Motor neuron (in vitro differentiated cells): ENCODE data around the gene TFPI. TPM values are rescaled to one million over a fixed set of nuclear protein-coding genes. Genes with fewer than 3 reads are reported as not detected.
"Not testable (repeated sequence)": the region's sequence is repeated elsewhere in the genome, so short reads cannot be mapped to it uniquely, and the experiment has no call there.

ENCODE experiments used
- ATAC-seq, 8 experiments: fragments of 200-7000 bp; cut with Tn5 transposase; replicated peaks in 6 of 8; 2 replicates each; pipeline ENCODE4 v1.8.0; 2021; ENCODE audit warnings: mild to moderate bottlenecking in 8 of 8, moderate library complexity in 8 of 8
- H3K27ac ChIP-seq, 2 donors: fragments of 250-450 bp; sonication (Bioruptor Pico); 2 replicates each; pipeline ENCODE4 v1.9.0; 2021; ENCODE audit warnings: antibody characterized with exemption in 2 of 2, mild to moderate bottlenecking in 2 of 2, moderate library complexity in 1 of 2
- H3K4me1 ChIP-seq, 2 donors: fragments of 250-450 bp; sonication (Bioruptor Pico); replicated peaks in 1 of 2; 2 replicates each; pipeline ENCODE4 v1.6.1; 2021; ENCODE audit warnings: antibody characterized with exemption in 2 of 2, mild to moderate bottlenecking in 2 of 2, moderate library complexity in 1 of 2
- H3K4me3 ChIP-seq, 5 donors: fragments of 250-450 bp; sonication (Bioruptor Pico); 2 replicates each; pipeline ENCODE4 v1.9.0; 2021; ENCODE audit warnings: antibody characterized with exemption in 5 of 5, mild to moderate bottlenecking in 5 of 5, moderate library complexity in 4 of 5
- WGBS, 10 experiments: fragments of 450-650 bp; shearing (Covaris generic); methylation state at CpG; one replicate each; pipeline ENCODE4 v1.0.0; 2022; 5-methylcytosine and 5-hydroxymethylcytosine counted together
- in situ Hi-C, 9 experiments: fragments of 400-800 bp; cut with MboI; loops; one replicate each; pipeline ENCODE4 v1.15.0; 2021; ENCODE audit warnings: low sequenced_read_pairs in 9 of 9, low pct_unique_long_range_greater_than_20kb in 2 of 9; ENCODE audit not compliant: unreplicated experiment in 9 of 9
- total RNA-seq, 8 experiments: library from RNA; unstranded; fragments of 300-600 nt; gene quantifications; 2 replicates each; pipeline versions ENCODE4 v1.2.3 to v1.2.4, GENCODE V29; 2022

Gene TFPI
- total RNA-seq, 8 experiments from 2014 or later = 0.18 to 79.3 (median 5.1) TPM

DNA sequence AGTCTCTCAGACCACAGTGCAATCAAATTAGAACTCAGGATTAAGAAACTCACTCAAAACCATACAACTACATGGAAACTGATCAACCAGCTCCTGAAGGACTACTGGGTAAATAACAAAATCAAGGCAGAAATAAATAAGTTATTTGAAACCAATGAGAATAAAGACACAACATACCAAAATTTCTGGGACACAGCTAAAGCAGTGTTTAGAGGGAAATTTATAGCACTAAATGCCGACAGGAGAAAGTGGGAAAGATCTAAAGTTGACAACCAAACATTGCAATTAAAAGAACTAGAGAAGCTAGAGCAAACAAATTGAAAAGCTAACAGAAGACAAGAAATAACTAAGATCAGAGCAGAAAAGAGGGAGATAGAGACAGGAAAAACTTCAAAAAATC is 18.9 kb downstream of the TFPI start:
- H3K4me3 ChIP-seq, in situ Hi-C loops, ATAC-seq, H3K4me1 ChIP-seq, H3K27ac ChIP-seq: not testable (repeated sequence)
- WGBS, 10 experiments = 82 to 100% (median 100%) methylated on average over 1 of the region's 1 CpG; no CpG with 5 or more reads in 1 of the 10 experiments

DNA sequence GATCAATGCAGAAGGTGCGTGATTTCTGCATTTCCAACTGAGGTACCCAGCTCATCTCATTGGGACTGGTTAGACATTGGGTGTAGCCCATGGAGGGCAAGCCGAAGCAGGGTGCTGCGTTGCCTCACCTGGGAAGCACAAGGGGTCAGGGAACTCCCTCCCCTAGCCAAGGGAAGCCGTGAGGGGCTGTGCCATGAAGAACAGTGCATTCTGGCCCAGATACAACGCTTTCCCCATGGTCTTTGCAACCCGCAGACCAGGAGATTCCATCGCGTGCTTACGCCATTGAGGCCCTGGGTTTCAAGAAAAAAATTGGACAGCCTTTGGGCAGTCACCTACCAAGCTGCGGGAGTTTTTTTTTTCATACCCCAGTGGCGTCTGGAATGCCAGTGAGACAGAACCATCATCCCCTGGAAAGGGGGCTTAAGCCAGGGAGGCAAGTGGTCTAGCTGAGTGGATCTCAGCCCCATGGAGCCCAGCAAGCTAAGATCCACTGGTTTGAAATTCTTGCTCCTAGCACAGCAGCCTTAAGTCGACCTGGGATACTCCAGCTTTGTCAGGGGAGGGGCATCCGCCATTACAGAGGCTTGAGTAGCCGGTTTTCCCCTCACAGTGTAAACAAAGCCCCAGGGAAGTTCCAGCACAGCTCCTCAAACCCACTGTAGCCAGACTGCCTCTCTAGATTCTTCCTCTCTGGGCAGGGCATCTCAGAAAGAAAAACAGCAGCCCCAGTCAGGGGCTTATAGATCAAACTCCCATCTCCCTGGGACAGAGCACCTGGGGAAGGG is 21.7 kb downstream of the TFPI start:
- WGBS, 10 experiments = 67 to 100% (median 100%) methylated on average over 1 to 7 of the region's 14 CpGs; no CpG with 5 or more reads in 3 of the 10 experiments
- Histone ChIP-seq H3K4me1 (no peaks in the 10 kb centered on the region), H3K27ac (no peak overlapping the region), H3K4me3 (no peak overlapping the region)
- in situ Hi-C loops = no loop called here
- ATAC-seq = no peak

DNA sequence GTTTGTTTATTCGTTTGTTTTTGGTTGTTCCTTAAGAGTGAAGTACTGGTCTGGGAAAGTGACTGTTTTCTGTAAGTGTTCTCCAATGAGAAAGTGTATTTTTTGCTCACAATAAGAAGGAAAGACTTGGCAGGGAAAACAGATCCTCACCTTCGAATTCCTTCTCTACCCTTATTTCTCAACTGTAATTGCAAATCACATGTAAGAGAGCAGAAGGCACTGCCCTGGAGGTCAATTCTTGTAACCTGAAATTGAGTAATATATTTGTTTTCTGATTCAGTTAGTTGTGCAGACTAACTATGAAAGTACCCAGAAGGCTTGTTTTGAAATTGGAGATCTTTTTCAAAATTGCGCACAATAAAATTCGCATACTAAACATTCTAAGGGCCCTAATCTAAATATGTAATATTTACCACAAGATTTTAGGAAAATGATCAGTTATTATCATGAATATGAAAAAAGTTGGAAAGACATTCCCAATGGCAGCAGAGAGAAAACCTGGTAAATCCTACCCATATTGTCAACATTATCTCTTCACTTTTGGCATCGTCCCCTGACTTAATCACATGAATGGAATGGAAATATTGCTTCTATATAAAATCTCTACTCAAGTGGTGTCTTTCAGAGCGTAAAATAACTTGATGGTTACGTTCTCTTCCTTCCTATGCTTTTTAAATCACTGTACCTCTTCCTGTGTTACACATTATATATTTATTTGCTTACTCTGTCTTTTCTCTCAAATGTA is 24.1 kb downstream of the TFPI start:
- Histone ChIP-seq H3K4me3 (no peak overlapping the region), H3K4me1 (peaks cover 0 to 2% of the 10 kb centered on the region in 2 donors), H3K27ac (no peak overlapping the region)
- WGBS, 10 experiments = 28 to 100% (median 84%) methylated on average over 1 to 7 of the region's 7 CpGs
- in situ Hi-C loops = no loop called here
- peak in 3 of 8 experiments; percentile 56 to 75 (median 68) for ATAC-seq

DNA sequence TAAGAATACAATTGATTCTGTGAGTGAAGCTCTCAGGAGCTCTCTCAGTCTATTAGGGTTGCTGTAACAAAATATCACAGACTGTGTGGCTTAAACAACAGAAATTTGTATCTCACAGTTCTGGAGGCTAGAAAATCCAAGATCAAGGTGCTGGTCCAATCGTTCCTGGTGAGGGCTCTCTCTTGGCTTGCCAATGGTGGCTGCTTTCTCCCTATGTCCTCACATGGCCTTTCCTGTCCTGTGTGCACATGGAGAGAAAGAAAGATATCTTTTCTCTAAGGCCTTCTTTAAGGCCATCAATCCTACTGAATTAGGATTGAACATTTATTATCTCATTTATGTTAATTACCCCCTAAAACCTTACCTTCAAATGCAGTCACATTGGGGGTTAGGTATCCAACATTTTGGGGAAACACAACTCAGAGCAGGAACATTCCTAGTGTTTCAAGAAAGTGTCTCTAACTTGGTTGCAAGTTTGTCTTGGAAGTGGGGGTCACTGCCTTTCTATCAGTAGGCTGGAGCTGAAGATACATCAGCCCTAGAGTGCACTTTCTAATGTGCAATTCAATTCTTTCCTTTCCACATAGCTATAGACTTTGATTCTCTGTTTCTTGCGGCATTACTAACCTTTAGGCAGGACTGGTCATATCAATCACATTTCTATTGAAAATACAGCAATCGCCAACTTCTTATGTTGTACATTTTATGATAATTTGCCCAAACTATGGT is 24.8 kb downstream of the TFPI start:
- in situ Hi-C loops = no loop called here
- ATAC-seq = no peak
- WGBS, 10 experiments = 86 to 100% (median 100%) methylated on average over 1 to 3 of the region's 3 CpGs; no CpG with 5 or more reads in 2 of the 10 experiments
- H3K27ac ChIP-seq = no peak overlapping the region
- no peak overlapping the region for H3K4me3 ChIP-seq
- H3K4me1 ChIP-seq = peaks cover 0 to 2% of the 10 kb centered on the region in 2 donors

DNA sequence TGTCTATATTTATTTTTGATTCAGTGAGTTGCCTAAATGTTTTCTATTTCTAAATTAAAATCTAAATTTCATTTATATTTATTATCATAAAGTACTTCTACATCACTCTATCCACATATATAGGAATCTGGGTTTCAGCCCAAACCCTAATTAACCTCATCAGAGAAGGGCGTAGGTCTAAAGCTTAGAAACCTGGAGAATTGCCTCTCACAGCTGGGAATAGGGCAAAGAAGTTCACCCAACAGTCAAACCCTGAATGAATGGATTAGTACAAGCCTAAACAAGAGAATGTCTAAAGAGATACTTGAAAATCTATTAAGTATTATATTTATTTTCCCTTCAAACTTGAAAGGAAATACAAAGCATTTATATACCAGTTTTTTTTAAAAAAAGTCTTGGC is 26.2 kb downstream of the TFPI start:
- peaks cover 0 to 2% of the 10 kb centered on the region in 2 donors for H3K4me1 ChIP-seq
- in situ Hi-C loops = no loop called here
- no peak overlapping the region for H3K4me3 ChIP-seq
- H3K27ac ChIP-seq = no peak overlapping the region
- no peak for ATAC-seq
- 0 to 100% (median 55%) methylated on average over 1 of the region's 1 CpG; no CpG with 5 or more reads in 2 of the 10 experiments for WGBS, 10 experiments

DNA sequence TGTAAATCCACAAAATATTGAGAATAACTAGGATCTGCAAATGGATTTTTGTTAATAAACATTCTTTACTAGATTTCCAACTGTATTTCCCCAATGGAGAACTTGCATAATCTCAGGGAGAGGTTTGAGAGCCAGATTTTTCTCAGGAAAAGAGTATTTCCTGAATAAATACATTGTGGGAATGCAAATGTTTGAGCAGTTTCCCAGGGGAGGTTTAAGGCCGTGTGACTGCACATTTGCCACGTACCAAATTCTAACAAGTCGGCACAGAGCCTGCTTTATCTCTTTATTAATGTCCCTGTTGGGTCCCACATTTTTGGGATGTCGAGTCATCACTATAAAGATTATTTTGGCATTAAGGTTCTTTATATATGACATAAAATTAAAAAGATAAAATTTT is 27.0 kb downstream of the TFPI start:
- peak in 2 of 8 experiments; percentile 31 to 47 for ATAC-seq
- no peak overlapping the region for H3K4me3 ChIP-seq
- WGBS, 10 experiments = 0 to 81% (median 49%) methylated on average over 1 to 4 of the region's 4 CpGs; no CpG with 5 or more reads in 1 of the 10 experiments
- in situ Hi-C loops = no loop called here
- H3K4me1 ChIP-seq = peaks cover 0 to 2% of the 10 kb centered on the region in 2 donors
- H3K27ac ChIP-seq = no peak overlapping the region

DNA sequence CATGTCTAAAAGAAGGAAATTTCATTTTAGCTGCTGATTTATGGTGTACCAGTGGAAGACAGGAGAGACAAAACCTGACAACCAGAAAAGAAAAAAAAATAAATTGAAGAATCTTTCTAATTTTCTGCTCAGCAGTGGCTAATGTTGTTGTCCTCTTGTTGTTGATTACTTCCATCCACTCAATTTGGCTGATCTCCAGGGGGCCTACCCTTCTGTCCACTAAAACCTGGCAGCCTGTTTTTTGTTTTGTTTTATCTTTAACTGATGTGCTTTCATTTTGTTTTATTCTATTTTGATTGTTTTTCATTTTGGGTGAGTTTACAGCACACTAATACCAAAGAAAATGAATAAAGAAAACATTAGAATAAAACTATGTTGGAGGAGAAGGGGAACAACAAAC is 27.4 kb downstream of the TFPI start:
- in situ Hi-C loops = no loop called here
- ATAC-seq = no peak
- H3K4me1 ChIP-seq = peaks cover 0 to 2% of the 10 kb centered on the region in 2 donors
- no peak overlapping the region for H3K4me3 ChIP-seq
- H3K27ac ChIP-seq = no peak overlapping the region

DNA sequence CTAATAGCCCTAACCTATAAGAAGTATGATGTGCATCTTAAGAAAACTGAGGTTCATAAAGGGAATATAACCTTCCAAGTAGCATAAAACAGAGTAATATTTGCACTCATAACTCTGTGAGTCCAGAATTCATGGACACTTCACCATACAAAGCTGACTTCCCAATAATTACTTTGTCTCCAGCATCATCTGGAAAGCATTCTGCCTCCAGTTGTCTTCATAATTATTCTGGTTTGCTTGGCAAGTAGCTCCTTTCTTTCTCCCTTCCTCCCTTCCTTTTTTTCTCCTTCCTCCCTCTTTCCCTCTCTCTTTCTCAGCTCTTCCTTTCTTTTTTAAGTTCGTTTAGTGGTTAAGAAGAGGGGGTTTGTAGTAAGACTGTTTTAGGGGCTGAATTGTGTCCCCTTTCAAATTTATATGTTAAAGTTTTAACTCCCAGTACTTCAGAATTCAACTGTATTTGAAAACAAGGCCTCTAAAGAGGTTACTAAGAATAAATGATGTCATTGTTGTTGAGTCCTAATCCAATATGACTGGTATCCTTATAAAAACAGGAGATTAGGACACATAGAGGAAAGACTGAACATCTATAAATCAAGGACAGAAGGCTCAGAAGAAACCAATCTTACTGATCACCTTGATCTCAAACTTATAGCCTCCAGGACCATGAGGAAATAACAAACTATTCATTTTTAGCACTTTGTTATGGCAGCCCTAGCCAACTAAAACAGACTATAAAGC is 28.9 kb downstream of the TFPI start:
- 12 to 100% (median 76%) methylated on average over 1 of the region's 1 CpG; no CpG with 5 or more reads in 2 of the 10 experiments for WGBS, 10 experiments
- peak in 2 of 8 experiments; percentile 49 to 59 for ATAC-seq
- H3K27ac ChIP-seq = no peak overlapping the region
- no peak overlapping the region for H3K4me3 ChIP-seq
- in situ Hi-C loops = no loop called here
- H3K4me1 ChIP-seq = peaks cover 0 to 2% of the 10 kb centered on the region in 2 donors

DNA sequence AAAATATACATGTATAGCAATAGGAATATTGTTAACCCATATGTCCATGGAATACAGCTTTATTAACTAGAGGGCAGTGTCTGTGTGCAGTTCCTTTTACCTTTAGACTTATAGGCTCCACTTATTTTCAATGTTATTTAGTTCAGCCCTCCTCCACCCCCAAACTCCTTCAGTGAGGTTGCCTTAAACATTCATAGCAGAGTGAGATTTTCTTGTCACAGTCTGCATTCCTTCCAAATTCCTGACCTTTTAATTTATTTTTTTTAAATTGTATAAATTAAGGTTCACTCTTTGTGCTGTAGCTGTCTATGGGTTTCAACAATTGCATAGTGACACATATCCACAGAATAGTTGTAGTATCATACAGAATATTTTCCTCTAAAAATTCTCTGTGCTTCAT is 30.9 kb downstream of the TFPI start:
- no peak for ATAC-seq
- H3K27ac ChIP-seq = no peak overlapping the region
- H3K4me3 ChIP-seq = no peak overlapping the region
- in situ Hi-C loops = loop anchor here in 2 of 9 experiments (25.0 kb wide), 1 partner anchor 989 kb away; no protein-coding TSS in a partner anchor
- H3K4me1 ChIP-seq = peaks cover 0 to 2% of the 10 kb centered on the region in 2 donors

DNA sequence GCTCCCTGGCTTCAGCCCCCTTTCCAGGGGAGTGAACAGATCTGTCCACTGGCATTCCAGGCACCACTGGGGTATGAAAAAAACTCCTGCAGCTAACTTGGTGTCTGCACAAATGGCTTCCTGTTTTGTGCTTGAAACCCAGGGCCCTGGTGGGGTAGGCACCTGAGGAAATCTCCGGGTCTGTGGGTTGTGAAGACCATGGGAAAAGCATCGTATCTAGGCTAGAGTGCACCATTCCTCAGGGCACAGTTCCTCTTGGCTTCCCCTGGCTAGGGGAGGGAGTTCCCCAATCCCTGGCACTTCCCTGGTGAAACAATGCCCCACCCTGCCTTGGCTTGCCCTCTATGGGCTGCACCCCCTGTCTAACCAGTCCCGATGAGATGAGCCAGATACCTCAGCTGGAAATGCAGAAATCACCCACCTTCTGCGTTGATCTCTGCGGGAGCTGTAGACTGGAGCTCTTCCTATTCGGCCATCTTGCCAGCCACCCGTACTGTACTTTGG is 34.1 kb downstream of the TFPI start:
- 80 to 100% (median 98%) methylated on average over 1 to 5 of the region's 7 CpGs; no CpG with 5 or more reads in 4 of the 10 experiments for WGBS, 10 experiments
- no peak overlapping the region for H3K27ac ChIP-seq
- no peaks in the 10 kb centered on the region for H3K4me1 ChIP-seq
- H3K4me3 ChIP-seq = no peak overlapping the region
- in situ Hi-C loops = loop anchor here in 2 of 9 experiments (25.0 kb wide), 1 partner anchor 992 kb away; no protein-coding TSS in a partner anchor
- no peak for ATAC-seq

DNA sequence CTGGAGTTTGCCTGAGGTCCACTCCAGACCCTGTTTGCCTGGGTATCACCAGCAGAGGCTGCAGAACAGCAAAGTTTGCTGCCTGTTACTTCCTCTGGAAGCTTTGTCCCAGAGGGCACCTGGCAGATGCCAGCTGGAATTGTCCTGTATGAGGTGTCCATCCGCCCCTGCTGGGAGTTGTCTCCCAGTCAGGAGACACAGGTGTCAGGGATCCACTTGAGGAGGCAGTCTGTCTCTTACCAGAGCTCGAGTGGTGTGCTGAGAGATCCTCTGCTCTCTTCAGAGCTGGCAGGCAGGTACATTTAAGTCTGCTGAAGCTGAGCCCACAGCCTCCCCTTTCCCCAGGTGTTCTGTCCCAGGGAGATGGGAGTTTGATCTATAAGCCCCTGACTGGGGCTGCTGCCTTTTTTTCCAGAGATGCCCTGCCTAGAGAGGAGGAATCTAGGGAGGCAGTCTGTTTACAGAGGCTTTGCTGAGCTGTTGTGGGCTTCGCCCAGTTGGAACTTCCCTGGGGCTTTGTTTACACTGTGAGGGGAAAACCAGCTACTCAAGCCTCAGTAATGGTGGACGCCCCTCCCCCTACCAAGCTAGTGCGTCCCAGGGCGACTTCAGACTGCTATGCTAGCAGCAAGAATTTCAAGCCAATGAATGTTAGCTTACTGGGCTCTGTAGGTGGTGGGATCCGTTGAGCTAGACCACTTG is 34.7 kb downstream of the TFPI start:
- in situ Hi-C loops = loop anchor here in 2 of 9 experiments (25.0 kb wide), 1 partner anchor 993 kb away; no protein-coding TSS in a partner anchor
- no peaks in the 10 kb centered on the region for H3K4me1 ChIP-seq
- peak in 3 of 8 experiments; percentile 22 to 84 (median 47) for ATAC-seq
- no peak overlapping the region for H3K4me3 ChIP-seq
- no peak overlapping the region for H3K27ac ChIP-seq
- WGBS, 10 experiments = 29 to 100% (median 76%) methylated on average over 2 to 6 of the region's 7 CpGs; no CpG with 5 or more reads in 5 of the 10 experiments
